T-cell (primary cell): ENCODE data around the gene VWA5A. TPM values are rescaled to one million over a fixed set of nuclear protein-coding genes. Genes with fewer than 3 reads are reported as not detected.
"Not testable (repeated sequence)": the region's sequence is repeated elsewhere in the genome, so short reads cannot be mapped to it uniquely, and the experiment has no call there.

ENCODE experiments used
- ATAC-seq, 4 experiments: fragments of 200-7000 bp in 3 of 4; fragments of 150-1000 bp in 1 of 4; cut with Tn5 transposase; replicated peaks in 1 of 4; 1 replicate in 3 of 4; 2 replicates in 1 of 4; pipeline ENCODE4 v1.10.0; 2021; ENCODE audit warnings: moderate library complexity in 3 of 4, mild to moderate bottlenecking in 2 of 4, moderate number of reproducible peaks in 1 of 4
- CTCF ChIA-PET, 2 donors: fragments of 300-600 bp; sonication (Branson Sonifier 250); formaldehyde crosslinking; loops; one replicate each; lab custom pipeline; 2022; ENCODE audit warnings: antibody characterized with exemption in 2 of 2; lab: Charles Lee
- POLR2A ChIA-PET, 2 donors: fragments of 300-600 bp; sonication (Branson Sonifier 250); formaldehyde crosslinking; loops; one replicate each; lab custom pipeline; 2022; ENCODE audit warnings: antibody characterized with exemption in 2 of 2; lab: Charles Lee
- DNase-seq, 35 experiments: peaks; one replicate each; pipeline versions ENCODE4 v3.0.0 to v3.0.0-alpha.2; 2013 to 2023
- H3K27ac ChIP-seq: one replicate; pipeline ENCODE4 v1.5.1; 2013; ENCODE audit warnings: low read length
- H3K27me3 ChIP-seq, 2 experiments: replicated peaks in 1 of 2; 1 replicate in 1 of 2; 2 replicates in 1 of 2; pipeline versions ENCODE4 v1.6.1 to v1.7.0; 2013; ENCODE audit warnings: low read length in 1 of 2, mixed read lengths in 1 of 2; ENCODE audit not compliant: control insufficient read depth in 2 of 2, insufficient read depth in 2 of 2; ENCODE audit errors: extremely low read depth in 1 of 2
- H3K36me3 ChIP-seq, 2 donors: 1 replicate in 1 of 2; 2 replicates in 1 of 2; pipeline versions ENCODE4 v1.6.1 to v1.7.0; 2013; ENCODE audit warnings: low read length in 1 of 2; ENCODE audit not compliant: control insufficient read depth in 2 of 2, insufficient read depth in 1 of 2; ENCODE audit errors: extremely low read depth in 1 of 2
- H3K4me1 ChIP-seq, 2 experiments: 1 replicate in 1 of 2; 2 replicates in 1 of 2; pipeline versions ENCODE4 v1.6.1 to v1.7.0; 2013; ENCODE audit warnings: low read length in 2 of 2, mixed read lengths in 1 of 2; ENCODE audit not compliant: insufficient read depth in 2 of 2, control insufficient read depth in 1 of 2; ENCODE audit errors: extremely low read depth in 1 of 2
- H3K4me3 ChIP-seq, 2 donors: 1 replicate in 1 of 2; 2 replicates in 1 of 2; pipeline versions ENCODE4 v1.5.1 to v1.7.0; 2013; ENCODE audit warnings: mild to moderate bottlenecking in 2 of 2, low read length in 1 of 2, moderate library complexity in 1 of 2; ENCODE audit not compliant: control insufficient read depth in 1 of 2; ENCODE audit errors: extremely low read depth in 1 of 2
- H3K9me3 ChIP-seq: 2 replicates; pipeline ENCODE4 v1.7.0; 2013
- H3K27ac Mint-ChIP-seq, 2 donors: one replicate each; pipeline ENCODE4 v1.8.0; 2020 to 2021; ENCODE audit warnings: mild to moderate bottlenecking in 2 of 2, mixed read lengths in 2 of 2
- H3K27me3 Mint-ChIP-seq, 2 donors: one replicate each; pipeline ENCODE4 v1.8.0; 2021 to 2022; ENCODE audit warnings: mixed read lengths in 2 of 2
- H3K36me3 Mint-ChIP-seq: one replicate; pipeline ENCODE4 v1.8.0; 2021; ENCODE audit warnings: mixed read lengths
- H3K4me1 Mint-ChIP-seq, 3 donors: one replicate each; pipeline ENCODE4 v1.8.0; 2020 to 2022; ENCODE audit warnings: mixed read lengths in 3 of 3, mild to moderate bottlenecking in 1 of 3
- H3K4me3 Mint-ChIP-seq, 3 donors: one replicate each; pipeline ENCODE4 v1.8.0; 2020 to 2022; ENCODE audit warnings: mild to moderate bottlenecking in 3 of 3, mixed read lengths in 3 of 3, moderate library complexity in 3 of 3
- H3K9me3 Mint-ChIP-seq, 3 donors: one replicate each; pipeline ENCODE4 v1.8.0; 2020 to 2022; ENCODE audit warnings: mixed read lengths in 3 of 3
- WGBS: methylation state at CpG from one replicate; pipeline ENCODE4 v1.1.5; 2013; ENCODE audit warnings: missing lambda C conversion rate; ENCODE audit not compliant: insufficient coverage; 5-methylcytosine and 5-hydroxymethylcytosine counted together
- total RNA-seq, 35 experiments: library from RNA in 6 of 35; stranded (reverse) in 6 of 35; fragments of 120-200 nt in 1 of 35; gene quantifications; one replicate each; pipeline versions ENCODE4 v1.2.1 to v1.2.4 and lab custom pipeline; 2013 to 2026

VWA5A gene
- total RNA-seq, 5 donors from 2014 or later (not counting 1 experiment from before 2014, with no cell fraction given), result 5.6 to 10.0 (median 7.6) TPM

GRCh38 chr11:124122123-124122522 is 6.9 kb downstream of the VWA5A start:
- no peaks in the 10 kb centered on the region for H3K9me3 ChIP-seq
- no CpG with 5 or more reads among the region's 1 CpG for WGBS
- ChIA-PET CTCF (interaction anchor here in 1 of 2 donors (0.5 kb wide), 1 partner anchor 30 kb away, joined by 14 read pairs; no protein-coding TSS in a partner anchor), POLR2A (no interaction called here)
- H3K4me3 Mint-ChIP-seq, result no peak overlapping the region
- H3K4me1 ChIP-seq, result no peaks in the 10 kb centered on the region
- DNase-seq (no peak), ATAC-seq (no peak)
- peaks cover 6 to 39% of the 10 kb centered on the region in 2 donors for H3K36me3 ChIP-seq
- H3K27me3 ChIP-seq, result no peaks in the 10 kb centered on the region
- H3K4me1 Mint-ChIP-seq, result peaks cover 8 to 12% (median 10%) of the 10 kb centered on the region in 3 donors
- H3K27me3 Mint-ChIP-seq, result no peaks in the 10 kb centered on the region
- peak overlapping the region in 1 of 2 donors; percentile 54 for H3K27ac Mint-ChIP-seq
- peaks cover 0 to 3% (median 3%) of the 10 kb centered on the region in 3 donors for H3K9me3 Mint-ChIP-seq
- no peak overlapping the region for H3K4me3 ChIP-seq
- H3K27ac ChIP-seq, result no peak overlapping the region
- H3K36me3 Mint-ChIP-seq, result peaks cover 70% of the 10 kb centered on the region

- no peak overlapping the region for H3K4me3 Mint-ChIP-seq
- DNase-seq (no peak), ATAC-seq (no peak)
- H3K27ac Mint-ChIP-seq, result no peak overlapping the region
- H3K4me1 Mint-ChIP-seq, result no peaks in the 10 kb centered on the region
- no peak overlapping the region for H3K4me3 ChIP-seq
- no peaks in the 10 kb centered on the region for H3K4me1 ChIP-seq
- peaks cover 56% of the 10 kb centered on the region for H3K36me3 Mint-ChIP-seq
- H3K9me3 ChIP-seq, result no peaks in the 10 kb centered on the region
- no peak overlapping the region for H3K27ac ChIP-seq
- POLR2A ChIA-PET, result no interaction called here
- no CpG with 5 or more reads among the region's 2 CpGs for WGBS
- CTCF ChIA-PET, result no interaction called here
- H3K9me3 Mint-ChIP-seq, result peaks cover 2 to 3% (median 3%) of the 10 kb centered on the region in 3 donors
- H3K27me3 Mint-ChIP-seq, result no peaks in the 10 kb centered on the region
- H3K27me3 ChIP-seq, result no peaks in the 10 kb centered on the region
- H3K36me3 ChIP-seq, result peaks cover 5 to 34% of the 10 kb centered on the region in 2 donors
Observed at GRCh38 chr11:124123622-124124021, 8.4 kb downstream of the VWA5A start.

GRCh38 chr11:124127134-124127533 is 11.9 kb downstream of the VWA5A start:
- H3K27me3 ChIP-seq, ATAC-seq, POLR2A ChIA-PET: not testable (repeated sequence)

GRCh38 chr11:124143034-124143433 is 27.8 kb downstream of the VWA5A start:
- POLR2A ChIA-PET, result no interaction called here
- Histone ChIP-seq H3K36me3 (peaks cover 0 to 2% of the 10 kb centered on the region in 2 donors), H3K9me3 (no peaks in the 10 kb centered on the region), H3K4me3 (no peak overlapping the region), H3K4me1 (no peaks in the 10 kb centered on the region), H3K27ac (no peak overlapping the region), H3K27me3 (no peaks in the 10 kb centered on the region)
- Mint-ChIP-seq H3K4me3 (no peak overlapping the region), H3K4me1 (no peaks in the 10 kb centered on the region), H3K9me3 (peaks cover 0 to 10% (median 7%) of the 10 kb centered on the region in 3 donors), H3K27me3 (no peaks in the 10 kb centered on the region), H3K36me3 (peaks cover 71% of the 10 kb centered on the region), H3K27ac (no peak overlapping the region)
- CTCF ChIA-PET, result no interaction called here
- no peak for DNase-seq
- no CpG with 5 or more reads among the region's 2 CpGs for WGBS
- no peak for ATAC-seq

More at GRCh38 chr11:124127134-124127533, 11.9 kb downstream of the VWA5A start:
- CTCF ChIA-PET, H3K4me3 ChIP-seq, DNase-seq, H3K9me3 ChIP-seq, H3K4me1 ChIP-seq, H3K27me3 Mint-ChIP-seq, H3K4me3 Mint-ChIP-seq, H3K9me3 Mint-ChIP-seq, H3K27ac ChIP-seq, H3K27ac Mint-ChIP-seq, H3K4me1 Mint-ChIP-seq: not testable (repeated sequence)
- H3K36me3 Mint-ChIP-seq, result peaks cover 36% of the 10 kb centered on the region
- H3K36me3 ChIP-seq, result peaks cover 0 to 22% of the 10 kb centered on the region in 2 donors
- no CpG with 5 or more reads among the region's 1 CpG for WGBS

GRCh38 chr11:124147951-124148350 is 32.7 kb downstream of the VWA5A start:
- H3K36me3 Mint-ChIP-seq, result peaks cover 28% of the 10 kb centered on the region
- no peaks in the 10 kb centered on the region for H3K27me3 ChIP-seq
- no peak overlapping the region for H3K4me3 ChIP-seq
- H3K27ac ChIP-seq, result no peak overlapping the region
- H3K27me3 Mint-ChIP-seq, result no peaks in the 10 kb centered on the region
- ATAC-seq (no peak), DNase-seq (no peak)
- no peak overlapping the region for H3K4me3 Mint-ChIP-seq
- WGBS, result no CpG with 5 or more reads among the region's 2 CpGs
- no peaks in the 10 kb centered on the region for H3K9me3 Mint-ChIP-seq
- no peaks in the 10 kb centered on the region for H3K9me3 ChIP-seq
- H3K4me1 ChIP-seq, result no peaks in the 10 kb centered on the region
- H3K36me3 ChIP-seq, result no peaks in the 10 kb centered on the region
- H3K4me1 Mint-ChIP-seq, result no peaks in the 10 kb centered on the region
- POLR2A ChIA-PET, result no interaction called here
- CTCF ChIA-PET, result no interaction called here
- no peak overlapping the region for H3K27ac Mint-ChIP-seq

- Histone ChIP-seq H3K27me3 (no peaks in the 10 kb centered on the region), H3K4me1 (no peaks in the 10 kb centered on the region), H3K9me3 (no peaks in the 10 kb centered on the region), H3K36me3 (no peaks in the 10 kb centered on the region), H3K27ac (no peak overlapping the region), H3K4me3 (no peak overlapping the region)
- H3K4me3 Mint-ChIP-seq, result no peak overlapping the region
- ChIA-PET POLR2A (no interaction called here), CTCF (no interaction called here)
- no peak for DNase-seq
- 60% methylated on average over 1 of the region's 5 CpGs for WGBS
- peaks cover 11% of the 10 kb centered on the region for H3K36me3 Mint-ChIP-seq
- H3K27me3 Mint-ChIP-seq, result no peaks in the 10 kb centered on the region
- no peaks in the 10 kb centered on the region for H3K9me3 Mint-ChIP-seq
- no peak for ATAC-seq
- H3K4me1 Mint-ChIP-seq, result no peaks in the 10 kb centered on the region
- H3K27ac Mint-ChIP-seq, result no peak overlapping the region
Observed at GRCh38 chr11:124150684-124151083, 35.4 kb downstream of the VWA5A start.
